Measurements from ENCODE around the gene MYO15A.

The MYO15A gene

GRCh38 chr17:18198530-18198929 is 90.0 kb downstream of the MYO15A start:
- Histone ChIP-seq H3K27me3 (ENCODE audit: insufficient read depth, low read length, poor library complexity, severe bottlenecking) (no peaks in the 10 kb centered on the region), H3K9me3 (ENCODE audit: insufficient read depth, low read depth, low read length) (no peaks in the 10 kb centered on the region), H3K4me3 (ENCODE audit: low read length, poor library complexity, severe bottlenecking) (no peak overlapping the region), H3K9ac (ENCODE audit: low read depth, low read length, poor library complexity, severe bottlenecking) (no peak overlapping the region), H2AFZ (ENCODE audit: low read length) (no peak overlapping the region), H4K20me1 (ENCODE audit: insufficient read depth, low read length, poor library complexity, severe bottlenecking) (peaks cover 73% of the 10 kb centered on the region), H3K4me1 (ENCODE audit: insufficient read depth, low read length, poor library complexity, severe bottlenecking) (peaks cover 10% of the 10 kb centered on the region), H3F3A (ENCODE audit: low read depth) (no peaks in the 10 kb centered on the region), H3K9me2 (replicated peaks; ENCODE audit: low read depth, low read length) (no peaks in the 10 kb centered on the region), H3K4me2 (ENCODE audit: low read depth, low read length, poor library complexity, severe bottlenecking) (no peak overlapping the region), H3K36me3 (ENCODE audit: insufficient read depth, low read length) (peaks cover 89% of the 10 kb centered on the region; the same call in 1 of the 2 replicates), H3K79me2 (ENCODE audit: insufficient read depth, low read length) (peaks cover 93% of the 10 kb centered on the region)
- TF ChIP-seq CTCF (conservative IDR thresholded peaks at IDR 0.05; ENCODE audit: low read length): no peak
- TF ChIP-seq EZH2phosphoT487 (IDR thresholded peaks at IDR 0.05; ENCODE audit: borderline replicate concordance): no peak

DNA sequence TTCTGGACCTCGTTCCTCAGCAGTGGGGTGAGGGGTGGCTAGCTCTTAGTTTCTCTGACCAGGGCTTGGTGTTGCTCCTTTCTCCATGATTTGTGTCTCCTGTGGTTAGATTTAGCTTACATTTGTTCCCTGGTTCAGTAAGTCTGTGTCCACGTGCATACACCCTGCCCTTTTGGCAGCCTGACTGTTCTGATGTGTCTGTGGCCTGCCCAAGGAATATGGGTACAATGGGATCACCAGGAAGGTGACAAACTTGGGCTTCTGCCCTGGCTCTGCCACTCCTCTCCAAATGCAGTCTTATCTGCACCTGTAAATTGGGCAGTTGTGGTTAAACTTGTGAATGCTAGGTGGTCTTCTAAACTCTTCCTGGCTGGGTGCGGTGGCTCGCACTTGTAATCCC is 92.6 kb downstream of the MYO15A start:
- Histone ChIP-seq H3K4me3 (ENCODE audit: low read length, poor library complexity, severe bottlenecking) (no peak overlapping the region), H3K9ac (ENCODE audit: low read depth, low read length, poor library complexity, severe bottlenecking) (no peak overlapping the region), H2AFZ (ENCODE audit: low read length) (no peak overlapping the region), H3K4me2 (ENCODE audit: low read depth, low read length, poor library complexity, severe bottlenecking) (no peak overlapping the region), H3K36me3 (ENCODE audit: insufficient read depth, low read length) (peaks cover 93% of the 10 kb centered on the region; the same call in 1 of the 2 replicates), H4K20me1 (ENCODE audit: insufficient read depth, low read length, poor library complexity, severe bottlenecking) (peaks cover 72% of the 10 kb centered on the region), H3F3A (ENCODE audit: low read depth) (no peaks in the 10 kb centered on the region), H3K9me3 (ENCODE audit: insufficient read depth, low read depth, low read length) (no peaks in the 10 kb centered on the region), H3K4me1 (ENCODE audit: insufficient read depth, low read length, poor library complexity, severe bottlenecking) (peaks cover 7% of the 10 kb centered on the region), H3K27me3 (ENCODE audit: insufficient read depth, low read length, poor library complexity, severe bottlenecking) (no peaks in the 10 kb centered on the region), H3K9me2 (replicated peaks; ENCODE audit: low read depth, low read length) (no peaks in the 10 kb centered on the region), H3K79me2 (ENCODE audit: insufficient read depth, low read length) (peaks cover 92% of the 10 kb centered on the region)
- TF ChIP-seq EZH2phosphoT487 (IDR thresholded peaks at IDR 0.05; ENCODE audit: borderline replicate concordance) (no peak), CTCF (conservative IDR thresholded peaks at IDR 0.05; ENCODE audit: low read length) (no peak)

- no peak for TF ChIP-seq EZH2phosphoT487 (IDR thresholded peaks at IDR 0.05; ENCODE audit: borderline replicate concordance)
- TF ChIP-seq CTCF (conservative IDR thresholded peaks at IDR 0.05; ENCODE audit: low read length): no peak
- Histone ChIP-seq H2AFZ (ENCODE audit: low read length) (no peak overlapping the region), H4K20me1 (ENCODE audit: insufficient read depth, low read length, poor library complexity, severe bottlenecking) (peaks cover 58% of the 10 kb centered on the region), H3K9me2 (replicated peaks; ENCODE audit: low read depth, low read length) (no peaks in the 10 kb centered on the region), H3K9me3 (ENCODE audit: insufficient read depth, low read depth, low read length) (no peaks in the 10 kb centered on the region), H3F3A (ENCODE audit: low read depth) (no peaks in the 10 kb centered on the region), H3K36me3 (ENCODE audit: insufficient read depth, low read length) (peaks cover 93% of the 10 kb centered on the region; the same call in 1 of the 2 replicates), H3K4me3 (ENCODE audit: low read length, poor library complexity, severe bottlenecking) (no peak overlapping the region), H3K4me2 (ENCODE audit: low read depth, low read length, poor library complexity, severe bottlenecking) (no peak overlapping the region), H3K9ac (ENCODE audit: low read depth, low read length, poor library complexity, severe bottlenecking) (no peak overlapping the region), H3K79me2 (ENCODE audit: insufficient read depth, low read length) (peaks cover 72% of the 10 kb centered on the region), H3K27me3 (ENCODE audit: insufficient read depth, low read length, poor library complexity, severe bottlenecking) (no peaks in the 10 kb centered on the region), H3K4me1 (ENCODE audit: insufficient read depth, low read length, poor library complexity, severe bottlenecking) (peaks cover 7% of the 10 kb centered on the region)
Measured at GRCh38 chr17:18203308-18203707, 94.8 kb downstream of the MYO15A start.

All from Loucy (cell line).